IMR-90 (cell line): ENCODE measurements around the gene DMD. TPM values are rescaled to one million over a fixed set of nuclear protein-coding genes. Genes with fewer than 3 reads are reported as not detected.
"Not testable (repeated sequence)": the region's sequence is repeated elsewhere in the genome, so short reads cannot be mapped to it uniquely, and the experiment has no call there.

Experiments used
- ATAC-seq: fragments of 200-7000 bp; cut with Tn5 transposase; 2 replicates; pipeline ENCODE4 v1.9.1; 2020; ENCODE audit warnings: low read depth, mild to moderate bottlenecking, moderate library complexity
- BruUV-seq: library from RNA; stranded (reverse); fragments of 400-500 nt; replicated peaks from 2 replicates; lab custom pipeline; 2021; lab: Mats Ljungman, UMichigan
- CTCF ChIA-PET: fragments of 300-600 bp; formaldehyde crosslinking; extraction: SDS; loops from one replicate; lab custom pipeline; 2021; ENCODE audit warnings: antibody characterized with exemption; lab: Yijun Ruan, JAX
- POLR2A ChIA-PET: fragments of 300-600 bp; sonication (Branson Sonifier 250); formaldehyde crosslinking; loops from one replicate; lab custom pipeline; 2022; ENCODE audit warnings: antibody characterized with exemption; ENCODE audit not compliant: unreplicated experiment; lab: Charles Lee
- DNase-seq: peaks from one replicate; pipeline ENCODE4 v3.0.0; 2013
- H2AFZ ChIP-seq: replicated peaks from 2 replicates; pipeline ENCODE3; 2013; ENCODE audit warnings: low read length, mild to moderate bottlenecking; ENCODE audit not compliant: poor library complexity
- H2AK5ac ChIP-seq: 2 replicates; pipeline ENCODE4 v1.6.1; 2013; ENCODE audit warnings: low read depth, low read length, inconsistent platforms
- H2AK9ac ChIP-seq: replicated peaks from 2 replicates; pipeline ENCODE3; 2013; ENCODE audit warnings: mild to moderate bottlenecking, low read depth, low read length, moderate library complexity; ENCODE audit not compliant: poor library complexity
- H2BK120ac ChIP-seq: 2 replicates; pipeline ENCODE4 v1.6.1; 2013; ENCODE audit warnings: low read depth, low read length, inconsistent platforms
- H2BK15ac ChIP-seq: 3 replicates; pipeline ENCODE4 v1.6.1; 2013; ENCODE audit warnings: low read depth, low read length, inconsistent platforms
- H2BK20ac ChIP-seq: 2 replicates; pipeline ENCODE4 v1.6.1; 2013; ENCODE audit warnings: low read depth, mild to moderate bottlenecking, inconsistent platforms, low read length, moderate library complexity
- H2BK5ac ChIP-seq: 2 replicates; pipeline ENCODE4 v1.6.1; 2013; ENCODE audit warnings: mild to moderate bottlenecking, low read depth, low read length, inconsistent platforms; ENCODE audit not compliant: poor library complexity, severe bottlenecking
- H3K14ac ChIP-seq: replicated peaks from 2 replicates; pipeline ENCODE4 v1.6.1; 2013; ENCODE audit warnings: low read depth, low read length, inconsistent platforms
- H3K18ac ChIP-seq: 2 replicates; pipeline ENCODE4 v1.6.1; 2013; ENCODE audit warnings: low read depth, low read length, control low read depth
- H3K23ac ChIP-seq: 2 replicates; pipeline ENCODE4 v1.6.1; 2013; ENCODE audit warnings: low read depth, low read length, inconsistent platforms
- H3K27ac ChIP-seq: 2 replicates; pipeline ENCODE4 v1.5.1; 2013; ENCODE audit warnings: mild to moderate bottlenecking, control low read depth, low read length; ENCODE audit not compliant: insufficient read depth
- H3K27me3 ChIP-seq: 2 replicates; pipeline ENCODE4 v1.6.1; 2013; ENCODE audit warnings: low read length; ENCODE audit not compliant: control insufficient read depth, insufficient read depth
- H3K36me3 ChIP-seq: 2 replicates; pipeline ENCODE4 v1.6.1; 2013; ENCODE audit warnings: low read length, mixed read lengths; ENCODE audit not compliant: control insufficient read depth, insufficient read depth
- H3K4ac ChIP-seq: 2 replicates; pipeline ENCODE4 v1.6.1; 2013; ENCODE audit warnings: low read depth, low read length, inconsistent platforms
- H3K4me1 ChIP-seq: 2 replicates; pipeline ENCODE4 v1.6.1; 2013; ENCODE audit warnings: low read length, mixed read lengths; ENCODE audit not compliant: control insufficient read depth, insufficient read depth
- H3K4me2 ChIP-seq: 2 replicates; pipeline ENCODE4 v1.6.1; 2013; ENCODE audit warnings: low read depth, mild to moderate bottlenecking, control low read depth, low read length, moderate library complexity
- H3K4me3 ChIP-seq: 2 replicates; pipeline ENCODE4 v1.5.1; 2013; ENCODE audit warnings: low read depth, mild to moderate bottlenecking, control low read depth, low read length, moderate library complexity; ENCODE audit not compliant: insufficient read depth
- H3K56ac ChIP-seq: 2 replicates; pipeline ENCODE4 v1.6.1; 2013; ENCODE audit warnings: low read length, inconsistent platforms; ENCODE audit not compliant: insufficient read depth; ENCODE audit errors: extremely low read depth
- H3K79me1 ChIP-seq, 2 experiments: 2 replicates each; pipeline ENCODE4 v1.6.1; 2013; ENCODE audit warnings: low read length in 2 of 2, inconsistent platforms in 1 of 2, low read depth in 1 of 2
- H3K9ac ChIP-seq: 2 replicates; pipeline ENCODE4 v1.6.1; 2013; ENCODE audit warnings: low read depth, low read length, control low read depth
- H3K9me1 ChIP-seq: 2 replicates; pipeline ENCODE4 v1.6.1; 2013; ENCODE audit warnings: low read length, inconsistent platforms; ENCODE audit not compliant: insufficient read depth
- H3K9me3 ChIP-seq: 2 replicates; pipeline ENCODE4 v1.6.1; 2013; ENCODE audit warnings: low read length; ENCODE audit not compliant: control insufficient read depth, insufficient read depth
- H4K20me1 ChIP-seq: 2 replicates; pipeline ENCODE4 v1.6.1; 2013; ENCODE audit warnings: low read length, inconsistent platforms; ENCODE audit not compliant: insufficient read depth
- H4K5ac ChIP-seq: 2 replicates; pipeline ENCODE4 v1.6.1; 2013; ENCODE audit warnings: mild to moderate bottlenecking, low read depth, low read length, control low read depth
- H4K8ac ChIP-seq, 2 experiments: 2 replicates each; pipeline ENCODE4 v1.6.1; 2013; ENCODE audit warnings: low read depth in 2 of 2, low read length in 2 of 2, control low read depth in 1 of 2, inconsistent platforms in 1 of 2
- H4K91ac ChIP-seq: 2 replicates; pipeline ENCODE4 v1.6.1; 2013; ENCODE audit warnings: low read depth, low read length, inconsistent platforms; ENCODE audit not compliant: insufficient read depth
- WGBS, 2 experiments: methylation state at CpG; one replicate each; pipeline versions ENCODE4 v1.1.5 to v1.1.7; 2013; ENCODE audit warnings: missing lambda C conversion rate in 2 of 2; ENCODE audit not compliant: insufficient read length in 1 of 2; ENCODE audit errors: extremely low coverage in 2 of 2; 5-methylcytosine and 5-hydroxymethylcytosine counted together
- dilution Hi-C: fragments of 300-500 bp; cut with HindIII; formaldehyde crosslinking; loops from one replicate; pipeline ENCODE4 v1.14.3; 2018; ENCODE audit warnings: low sequenced_read_pairs; ENCODE audit not compliant: unreplicated experiment
- in situ Hi-C: fragments of 300-500 bp; cut with MboI; formaldehyde crosslinking; loops from 3 replicates; pipeline ENCODE4 v1.14.3; 2019; ENCODE audit warnings: low sequenced_read_pairs, inconsistent platforms, mixed read lengths
- intact Hi-C: fragments of 100-400 bp; cut with micrococcal nuclease; formaldehyde crosslinking; loops from 2 replicates; pipeline ENCODE4 v1.10.0; 2022
- polyA plus RNA-seq, 3 experiments: library from polyadenylated mRNA; depleted of rRNA; stranded (reverse); fragments of >200 nt; gene quantifications; 2 replicates each; pipeline ENCODE4 v1.2.3, GENCODE V29; 2012; ENCODE audit warnings: low replicate concordance in 1 of 3
- total RNA-seq: library from RNA; depleted of rRNA; stranded (reverse); fragments of >200 nt; gene quantifications from 2 replicates; pipeline ENCODE4 v1.2.3, GENCODE V29; 2012

Gene DMD
- total and polyA plus RNA-seq, 2 of the 4 experiments (the other 2 are of a cell fraction), result 6.6 to 11.8 TPM

DNA sequence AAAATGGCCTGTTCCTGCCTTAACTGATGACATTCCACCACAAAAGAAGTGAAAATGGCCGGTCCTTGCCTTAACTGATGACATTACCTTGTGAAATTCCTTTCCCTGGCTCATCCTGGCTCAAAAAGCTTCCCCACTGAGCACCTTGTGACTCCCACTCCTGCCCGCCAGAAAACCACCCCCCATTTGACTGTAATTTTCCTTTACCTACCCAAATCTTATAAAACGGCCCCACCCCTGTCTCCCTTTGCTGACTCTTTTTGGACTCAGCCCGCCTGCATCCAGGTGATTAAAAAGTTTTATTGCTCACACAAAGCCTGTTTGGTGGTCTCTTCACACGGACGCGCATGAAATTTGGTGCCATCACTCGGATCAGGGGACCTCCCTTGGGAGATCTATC lies 1833.5 kb downstream of the DMD start:
- H2AFZ ChIP-seq, H3K9me1 ChIP-seq, H4K5ac ChIP-seq, H3K36me3 ChIP-seq, H2BK120ac ChIP-seq, in situ Hi-C loops, H4K91ac ChIP-seq, H2AK9ac ChIP-seq, POLR2A ChIA-PET, DNase-seq, H3K4me2 ChIP-seq, H3K14ac ChIP-seq, H2BK15ac ChIP-seq, H3K56ac ChIP-seq, H3K4ac ChIP-seq, CTCF ChIA-PET, H2BK5ac ChIP-seq, H4K20me1 ChIP-seq, H3K18ac ChIP-seq, dilution Hi-C loops, H3K79me1 ChIP-seq, H3K27me3 ChIP-seq, H3K9ac ChIP-seq, H3K23ac ChIP-seq, BruUV-seq, H3K9me3 ChIP-seq, H2BK20ac ChIP-seq, H3K27ac ChIP-seq, H4K8ac ChIP-seq, H3K4me1 ChIP-seq, ATAC-seq, H2AK5ac ChIP-seq, intact Hi-C loops, H3K4me3 ChIP-seq: not testable (repeated sequence)
- WGBS, 2 experiments, result 80% methylated on average over 1 of the region's 8 CpGs; no CpG with 5 or more reads in 1 of the 2 experiments
